ENCODE measurements around the gene GYS1. TPM values are rescaled to one million over a fixed set of nuclear protein-coding genes. Genes with fewer than 3 reads are reported as not detected.

GYS1 gene
- total and polyA plus RNA-seq, 2 experiments from 2014 or later: 15.9 to 28.9 TPM

- Mint-ChIP-seq H3K4me3 (no peak overlapping the region), H3K36me3 (ENCODE audit: low read depth) (peaks cover 16% of the 10 kb centered on the region), H3K27me3 (ENCODE audit: insufficient read depth, low read depth, poor library complexity) (peaks cover 8% of the 10 kb centered on the region), H3K4me1 (no peaks in the 10 kb centered on the region), H3K9me3 (no peaks in the 10 kb centered on the region), H3K27ac (no peak overlapping the region)
- H3K27me3 ChIP-seq (ENCODE audit: insufficient read depth): no peaks in the 10 kb centered on the region
- TF ChIP-seq CREB1 (CRISPR knock-in tag; IDR thresholded peaks at IDR 0.05; ENCODE audit: low read depth): no peak
- no peak for TF ChIP-seq CTCF (conservative IDR thresholded peaks at IDR 0.05; ENCODE audit: low read depth in 2 of 2)
- no peak for TF ChIP-seq ZNF331 (CRISPR knock-in tag; IDR thresholded peaks at IDR 0.05; ENCODE audit: low read depth)
- TF ChIP-seq ZNF114 (CRISPR knock-in tag; IDR thresholded peaks at IDR 0.05): no peak
- no peak for TF ChIP-seq EZH2phosphoT487 (IDR thresholded peaks at IDR 0.05; ENCODE audit: unreplicated experiment)
- no peak for TF ChIP-seq POLR2AphosphoS5 (IDR thresholded peaks at IDR 0.05; ENCODE audit: low read depth)
- no peak for TF ChIP-seq JUNB (IDR thresholded peaks at IDR 0.05; ENCODE audit: unreplicated experiment)
- no peak for TF ChIP-seq ZNF462 (CRISPR knock-in tag; IDR thresholded peaks at IDR 0.05)
- no peak for TF ChIP-seq ETS1 (IDR thresholded peaks at IDR 0.05)
- TF ChIP-seq REST (IDR thresholded peaks at IDR 0.05; ENCODE audit: unreplicated experiment): no peak
- no peak for TF ChIP-seq EZH2 (IDR thresholded peaks at IDR 0.05; ENCODE audit: low read depth, unreplicated experiment)
- TF ChIP-seq STAT1 (IDR thresholded peaks at IDR 0.05; ENCODE audit: unreplicated experiment): no peak
- no peak for TF ChIP-seq NANOG (IDR thresholded peaks at IDR 0.05; ENCODE audit: borderline replicate concordance)
- no peak overlapping the region for H2AFZ ChIP-seq
- ATAC-seq (no peak), DNase-seq (ENCODE audit: low spot score) (no peak)
- 0 out of 2 replicates have a peak, but pooled peaks cover 8% of the 10 kb centered on the region for H3F3A ChIP-seq (replicated peaks; ENCODE audit: low read depth)
- no peak overlapping the region for H3K4me3 ChIP-seq
- H3K36me3 ChIP-seq (ENCODE audit: insufficient read depth): no peaks in the 10 kb centered on the region; the same call in 1 of the 2 replicates
- no peaks in the 10 kb centered on the region for H3K79me2 ChIP-seq (replicated peaks; ENCODE audit: insufficient read depth)
- no peak overlapping the region for H3K27ac ChIP-seq (ENCODE audit: low read depth)
- H3K4me1 ChIP-seq (ENCODE audit: insufficient read depth): no peaks in the 10 kb centered on the region
- H3K9me2 ChIP-seq (ENCODE audit: insufficient read depth): no peaks in the 10 kb centered on the region
- no peak overlapping the region for H3K4me2 ChIP-seq
- H4K20me1 ChIP-seq (replicated peaks; ENCODE audit: insufficient read depth): peaks cover 3% of the 10 kb centered on the region
These were observed 72.2 kb downstream of the GYS1 start for GRCh38 chr19:48920949-48921348.
